ENCODE results near the gene ATP6V1B1.

Gene ATP6V1B1

DNA sequence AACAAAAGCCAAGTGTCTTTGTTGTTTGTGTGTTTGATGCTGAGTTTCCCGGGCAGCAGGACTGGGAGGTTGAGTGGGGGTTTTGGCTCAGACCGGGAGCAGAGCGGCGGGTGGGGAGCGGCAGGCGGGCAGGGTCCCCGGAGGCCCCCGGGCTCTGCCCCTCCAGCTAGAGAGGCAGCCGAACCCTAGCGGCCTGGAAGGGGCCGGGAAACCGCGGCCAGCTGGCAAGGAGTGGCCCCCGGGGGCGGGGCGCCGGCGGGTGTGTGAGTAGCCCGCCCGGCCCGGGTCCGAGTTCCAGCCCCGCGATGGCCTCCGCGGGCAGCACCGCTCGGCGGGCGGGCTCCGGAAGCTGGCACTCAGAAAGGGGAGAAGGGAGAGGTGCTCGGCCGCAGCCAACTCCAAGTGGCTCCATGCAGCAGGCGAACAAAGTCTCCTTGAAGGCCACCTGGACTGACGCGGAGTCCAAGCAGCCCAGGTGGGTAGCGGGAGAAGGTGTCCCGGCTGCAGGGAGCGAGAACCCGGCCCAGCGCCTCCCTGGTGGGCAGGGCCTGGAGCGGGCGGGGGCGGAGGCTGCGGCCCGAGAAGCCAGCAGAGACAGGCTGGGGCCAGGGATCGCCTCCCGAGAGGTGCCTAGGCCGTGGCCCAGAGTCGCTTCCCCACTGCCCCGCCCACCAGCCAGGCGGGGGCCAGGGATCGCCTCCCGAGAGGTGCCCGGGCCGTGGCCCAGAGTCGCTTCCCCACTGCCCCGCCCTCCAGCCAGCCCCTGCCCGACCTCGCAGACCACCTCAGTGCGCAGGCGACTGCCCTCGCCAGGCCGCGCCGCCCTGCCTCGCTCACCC is 42.9 kb downstream of the ATP6V1B1 start, which contains the start of gene ANKRD53:
TSS of gene ANKRD53 (plus strand) at position 290 of the 839 bp plus-strand sequence. CDS start at position 306, 16 bp downstream.
- no peak for DNase-seq

DNA sequence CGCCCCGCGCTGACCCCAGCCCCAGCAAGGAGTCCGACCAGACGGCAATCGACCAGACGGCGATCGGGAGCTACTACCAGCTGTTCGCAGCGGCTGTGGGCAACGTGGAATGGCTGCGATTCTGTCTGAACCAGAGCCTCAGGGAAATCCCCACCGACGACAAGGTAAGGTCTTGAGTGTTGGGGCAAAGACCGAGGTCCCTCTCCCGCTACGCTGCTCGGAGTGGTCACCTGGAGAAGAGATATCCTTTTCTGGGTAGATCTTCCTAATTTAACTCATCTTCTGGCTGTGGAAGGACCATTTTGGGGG is 43.4 kb downstream of the ATP6V1B1 start:
- DNase-seq: no peak

DNA sequence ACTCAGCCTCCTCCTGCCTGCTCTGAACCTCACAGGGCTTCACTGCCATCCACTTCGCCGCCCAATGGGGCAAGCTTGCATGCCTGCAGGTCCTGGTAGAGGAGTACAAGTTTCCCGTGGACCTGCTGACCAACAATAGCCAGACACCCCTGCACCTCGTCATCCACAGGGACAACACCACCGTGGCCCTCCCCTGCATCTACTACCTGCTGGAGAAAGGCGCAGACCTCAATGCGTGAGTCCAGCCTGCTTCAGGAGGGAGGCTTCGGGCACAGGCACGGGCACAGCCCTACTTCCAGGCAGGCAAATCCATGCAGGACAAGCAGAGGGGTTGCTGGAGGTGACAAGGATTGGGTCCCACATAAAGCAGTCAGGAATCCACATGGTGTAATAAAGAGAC is 43.9 kb downstream of the ATP6V1B1 start:
- DNase-seq: no peak

DNA sequence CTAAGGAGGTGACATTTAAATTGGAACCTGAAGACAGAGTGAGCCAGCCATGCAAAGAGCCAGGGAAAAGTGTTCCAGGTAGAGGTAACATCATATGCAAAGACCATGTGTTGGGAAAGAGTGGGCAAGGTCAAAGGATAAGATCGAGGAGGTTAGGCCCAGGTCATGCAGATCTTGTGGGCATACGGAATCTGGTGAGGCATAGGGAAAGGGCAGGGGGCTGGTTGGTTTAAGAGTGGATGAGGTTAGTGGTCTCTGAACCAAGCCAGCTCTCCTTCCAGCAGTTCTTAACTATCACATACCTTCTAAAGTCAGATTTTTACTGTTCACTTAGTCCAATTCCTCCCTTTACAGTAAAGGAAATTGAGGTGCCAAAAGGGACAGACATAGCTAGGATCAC is 45.7 kb downstream of the ATP6V1B1 start:
- no peak for DNase-seq

DNA sequence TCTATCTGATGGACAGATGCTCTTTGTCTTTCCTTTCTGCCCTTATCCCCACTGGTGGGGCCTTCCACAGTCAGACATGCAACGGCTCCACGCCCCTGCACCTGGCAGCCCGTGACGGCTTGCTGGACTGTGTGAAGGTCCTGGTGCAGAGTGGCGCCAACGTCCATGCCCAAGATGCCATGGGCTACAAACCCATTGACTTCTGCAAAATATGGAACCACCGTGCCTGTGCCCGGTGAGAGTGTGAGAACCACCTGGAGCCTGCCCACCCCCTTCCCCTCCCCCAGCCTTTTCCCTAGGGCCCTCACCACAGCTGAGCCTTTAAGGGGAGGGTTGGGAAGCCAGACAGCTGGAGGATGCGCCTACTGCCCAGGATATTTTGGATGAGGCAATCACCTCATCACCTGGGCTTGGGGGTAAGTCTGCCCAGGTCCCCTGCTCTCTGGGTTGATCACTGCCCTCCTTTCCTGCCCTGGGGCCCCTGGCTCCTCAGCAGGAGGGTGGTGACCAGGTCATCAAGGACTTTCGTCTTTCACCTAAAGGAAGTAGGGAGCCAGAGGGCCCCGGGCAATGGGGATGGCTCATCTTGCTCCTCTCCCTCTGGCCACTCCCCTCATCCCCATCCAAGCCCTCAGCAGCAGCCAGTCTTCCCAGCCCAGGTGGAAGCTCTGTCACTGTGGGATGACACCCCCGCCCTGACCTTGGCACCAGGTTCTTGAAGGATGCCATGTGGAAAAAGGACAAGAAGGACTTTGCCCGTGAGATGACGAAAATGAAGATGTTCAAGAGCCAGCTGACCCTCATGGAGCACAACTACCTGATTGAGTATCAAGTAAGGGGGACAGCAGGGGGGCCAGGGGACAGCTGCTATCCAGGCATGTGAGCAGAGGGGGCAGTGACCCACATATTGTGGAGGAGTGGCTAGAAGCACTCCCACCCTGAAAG is 46.4 kb downstream of the ATP6V1B1 start:
- DNase-seq: no peak

DNA sequence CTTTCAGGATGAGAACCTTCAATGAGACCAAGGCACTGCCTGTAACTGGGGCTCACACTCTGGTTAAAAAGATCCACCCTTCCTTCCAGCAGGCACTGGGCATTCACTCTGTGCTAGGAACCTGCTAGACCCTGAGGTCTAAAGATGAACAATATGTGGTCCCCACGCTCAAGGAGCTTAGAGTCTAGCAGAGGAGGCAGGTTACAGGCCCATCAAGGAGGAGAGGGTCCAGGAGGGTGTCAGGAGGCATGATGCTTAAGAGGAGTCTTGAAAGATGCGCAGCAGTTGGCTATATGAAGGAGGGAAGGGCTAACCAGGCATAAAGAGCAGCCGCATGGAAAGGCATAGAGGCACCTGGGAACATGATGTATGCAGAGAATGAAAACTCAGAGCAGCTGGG is 47.3 kb downstream of the ATP6V1B1 start:
- DNase-seq: no peak

DNA sequence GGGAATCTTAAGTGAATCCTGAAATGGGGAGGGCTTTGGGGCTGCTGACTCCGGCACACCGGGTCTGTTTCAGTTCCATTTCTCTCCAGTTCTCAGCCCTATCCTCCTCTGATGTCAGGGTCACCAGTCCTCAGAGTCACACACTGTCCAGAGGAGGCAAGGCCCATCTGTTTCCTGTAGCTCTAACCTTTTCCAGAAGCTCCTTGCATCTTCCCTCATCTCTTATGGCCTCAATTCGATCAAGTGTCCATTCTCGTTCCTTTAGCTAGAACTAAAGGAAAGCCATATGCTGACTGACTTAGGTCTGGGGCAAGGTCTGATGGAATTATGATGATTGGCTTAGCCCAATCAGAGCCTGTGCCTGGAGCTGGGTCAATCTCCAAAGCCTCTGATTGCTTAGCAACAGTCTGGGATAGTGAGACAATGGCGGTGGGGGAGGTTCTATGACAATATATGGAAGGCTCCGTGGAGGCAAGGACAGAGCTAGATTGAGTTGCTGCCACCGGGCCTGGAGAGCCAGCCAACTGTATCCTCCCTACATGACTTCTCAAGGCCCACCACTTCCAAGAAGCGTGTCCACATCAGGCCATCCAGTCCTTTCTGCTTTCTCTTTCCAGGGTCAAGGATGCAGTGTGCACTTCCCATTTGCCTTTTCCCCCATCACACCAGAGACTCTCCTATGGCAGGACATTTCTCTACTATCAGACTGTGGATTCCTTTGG is 48.0 kb downstream of the ATP6V1B1 start:
- DNase-seq: no peak

DNA sequence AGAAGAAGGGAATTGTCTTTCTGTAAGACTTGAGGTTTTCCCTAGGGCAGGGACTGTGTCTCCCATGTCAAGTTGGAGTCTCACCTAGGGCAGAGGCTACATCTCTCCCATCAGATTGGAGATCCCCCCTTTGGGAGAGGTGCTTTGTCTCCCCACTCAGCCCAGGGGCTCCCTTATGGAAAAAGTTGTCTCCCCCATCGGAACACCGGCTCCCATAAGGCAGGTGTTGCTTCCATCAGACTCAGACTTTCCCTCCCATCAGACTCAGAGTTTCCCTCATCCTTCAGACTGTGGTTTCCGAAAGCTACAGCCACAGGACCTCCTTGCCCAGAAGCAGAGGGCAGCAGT is 48.5 kb downstream of the ATP6V1B1 start:
- DNase-seq: no peak

DNA sequence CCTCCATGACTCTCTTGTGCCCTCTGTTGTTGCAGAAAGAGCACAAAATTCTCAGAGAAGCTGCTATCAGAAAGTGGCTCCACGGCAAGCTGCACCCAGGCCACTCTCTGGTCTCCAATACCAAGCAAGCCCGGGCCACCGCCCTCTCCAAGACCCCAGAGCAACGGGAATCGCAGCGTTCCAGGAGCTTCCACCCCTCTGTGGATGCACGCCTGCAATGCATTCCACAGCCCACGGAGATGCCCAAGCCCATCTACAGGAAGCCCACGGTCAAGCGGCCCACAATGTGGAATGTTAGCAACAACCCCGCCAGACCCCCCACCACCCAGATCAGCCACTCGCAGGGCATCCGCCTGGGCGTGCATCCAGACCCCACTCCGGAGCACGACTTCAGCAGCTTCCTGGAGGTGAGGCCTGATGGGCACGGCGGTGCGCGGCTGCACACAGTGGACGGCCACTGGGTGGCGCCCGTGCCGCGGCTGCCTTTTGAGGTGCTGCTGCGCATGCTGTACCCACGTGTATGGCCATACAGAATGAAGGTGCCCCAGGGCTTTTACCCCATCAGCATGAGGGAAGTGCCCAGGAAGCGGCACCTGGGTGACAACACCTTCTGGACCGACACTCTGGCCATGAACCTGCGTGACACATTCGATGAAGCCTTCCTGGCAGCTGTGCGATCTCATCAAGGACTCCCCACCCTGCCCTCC is 49.0 kb downstream of the ATP6V1B1 start:
- DNase-seq: peak; percentile 77 to 79

DNA sequence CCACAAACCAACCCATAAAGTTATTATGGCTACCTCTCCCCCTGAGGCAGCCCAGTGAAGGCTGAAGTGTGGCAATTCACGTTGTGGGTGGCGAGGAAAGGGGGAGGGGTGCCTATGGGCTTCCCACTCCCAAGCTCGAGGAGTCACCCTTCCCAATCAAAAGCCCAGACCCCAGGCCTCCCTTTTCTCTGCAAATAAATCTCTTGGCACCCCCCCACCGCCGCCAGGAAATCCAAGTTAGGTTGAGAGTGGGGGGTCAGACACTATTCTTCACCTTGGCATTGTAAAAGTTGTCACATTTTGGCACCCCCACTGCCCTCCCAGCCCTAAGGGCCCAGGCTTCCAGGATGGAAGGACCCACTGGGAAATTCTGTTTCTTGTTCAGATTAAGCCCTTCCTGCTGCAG is 49.6 kb downstream of the ATP6V1B1 start:
- DNase-seq: no peak

DNA sequence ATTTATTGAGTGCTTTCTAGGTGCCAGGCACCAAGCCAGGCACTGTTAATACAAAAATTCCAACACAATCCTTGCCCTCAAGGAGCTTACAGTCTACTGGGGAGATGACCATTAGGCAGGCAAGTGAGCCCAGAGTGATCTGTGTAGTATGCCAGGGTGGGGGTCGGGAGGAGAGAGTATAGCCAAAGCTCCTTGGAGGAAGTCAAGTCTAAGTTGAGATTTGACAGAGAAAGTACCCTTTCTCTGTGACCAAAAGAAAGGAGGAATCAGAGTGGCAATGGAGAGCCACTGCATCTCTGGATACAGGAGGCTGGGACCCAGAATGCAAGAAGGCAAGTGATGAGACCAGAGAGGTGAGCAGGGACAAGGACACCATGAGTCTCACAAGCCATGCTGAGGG is 50.3 kb downstream of the ATP6V1B1 start:
- no peak for DNase-seq

DNA sequence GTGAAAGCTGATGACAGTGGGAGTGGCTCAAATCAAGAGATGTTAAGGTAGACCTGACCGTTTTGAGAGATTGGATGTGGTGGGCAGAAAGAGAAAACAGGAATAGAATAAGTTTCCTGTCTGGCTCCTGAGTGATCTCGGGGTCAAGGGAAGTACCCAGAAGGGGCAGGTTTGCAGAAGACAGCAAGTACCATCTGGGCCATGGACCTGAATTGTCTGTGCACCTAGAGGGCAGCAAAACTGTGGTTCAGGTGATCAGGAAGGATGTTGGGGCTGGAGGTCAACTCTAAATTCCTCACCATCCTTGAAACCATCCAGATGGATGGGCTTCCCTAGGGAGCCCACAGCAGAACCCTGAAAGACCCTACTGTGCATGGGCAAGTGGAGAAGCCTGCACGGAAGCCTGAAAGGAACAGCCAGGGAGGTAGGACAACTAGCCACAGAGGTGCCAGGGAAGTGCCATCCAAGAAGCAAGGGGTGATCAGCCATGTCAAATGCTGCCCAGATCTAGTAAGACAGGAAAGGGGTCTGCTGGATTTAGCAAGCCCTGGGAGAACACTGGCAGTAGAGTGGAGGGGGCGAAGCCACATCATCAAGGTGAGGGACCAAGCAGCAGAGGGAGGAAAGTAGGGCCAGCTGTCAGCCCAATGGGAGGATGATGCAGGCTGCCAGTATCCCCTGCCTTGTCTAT is 50.9 kb downstream of the ATP6V1B1 start:
- DNase-seq: no peak

DNA sequence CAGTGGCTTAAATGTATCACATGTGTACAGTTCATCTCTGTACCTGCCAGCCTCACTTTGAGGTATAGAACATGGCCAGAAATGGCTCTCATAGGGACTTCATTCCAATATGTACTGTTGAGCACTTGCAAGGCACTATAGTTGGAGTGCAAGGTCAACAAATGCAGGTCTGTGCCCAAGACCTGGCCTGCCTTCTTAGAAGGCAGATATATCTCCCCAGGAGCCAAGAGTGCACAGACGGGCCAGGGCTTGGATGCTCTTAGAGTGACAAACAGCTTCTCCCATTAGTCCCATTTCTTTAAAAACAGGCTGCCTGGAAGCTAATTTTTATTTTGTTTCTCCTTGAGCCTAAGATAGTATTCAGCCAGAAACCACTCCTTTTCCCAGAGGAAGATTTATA is 51.7 kb downstream of the ATP6V1B1 start:
- no peak for DNase-seq

DNA sequence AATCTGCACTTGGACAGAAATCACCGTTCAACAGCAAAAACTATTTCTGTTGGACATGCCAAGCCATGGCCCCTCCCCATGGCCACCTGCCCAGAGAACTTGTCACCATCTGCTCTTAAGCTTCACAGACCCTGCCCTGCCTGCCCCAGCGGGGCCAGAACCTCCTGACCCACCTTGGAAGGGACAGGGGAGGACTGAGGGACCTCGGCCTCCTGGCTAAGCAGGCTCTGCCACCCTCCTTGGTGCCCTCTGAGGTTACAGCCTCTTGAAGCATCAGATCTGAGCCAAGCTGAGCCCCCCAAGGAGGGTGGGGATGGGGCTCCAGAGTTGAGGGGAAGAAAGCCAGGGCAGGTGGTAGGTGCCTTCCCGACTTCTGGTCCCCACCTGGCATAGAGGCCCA is 52.5 kb downstream of the ATP6V1B1 start:
- no peak for DNase-seq

DNA sequence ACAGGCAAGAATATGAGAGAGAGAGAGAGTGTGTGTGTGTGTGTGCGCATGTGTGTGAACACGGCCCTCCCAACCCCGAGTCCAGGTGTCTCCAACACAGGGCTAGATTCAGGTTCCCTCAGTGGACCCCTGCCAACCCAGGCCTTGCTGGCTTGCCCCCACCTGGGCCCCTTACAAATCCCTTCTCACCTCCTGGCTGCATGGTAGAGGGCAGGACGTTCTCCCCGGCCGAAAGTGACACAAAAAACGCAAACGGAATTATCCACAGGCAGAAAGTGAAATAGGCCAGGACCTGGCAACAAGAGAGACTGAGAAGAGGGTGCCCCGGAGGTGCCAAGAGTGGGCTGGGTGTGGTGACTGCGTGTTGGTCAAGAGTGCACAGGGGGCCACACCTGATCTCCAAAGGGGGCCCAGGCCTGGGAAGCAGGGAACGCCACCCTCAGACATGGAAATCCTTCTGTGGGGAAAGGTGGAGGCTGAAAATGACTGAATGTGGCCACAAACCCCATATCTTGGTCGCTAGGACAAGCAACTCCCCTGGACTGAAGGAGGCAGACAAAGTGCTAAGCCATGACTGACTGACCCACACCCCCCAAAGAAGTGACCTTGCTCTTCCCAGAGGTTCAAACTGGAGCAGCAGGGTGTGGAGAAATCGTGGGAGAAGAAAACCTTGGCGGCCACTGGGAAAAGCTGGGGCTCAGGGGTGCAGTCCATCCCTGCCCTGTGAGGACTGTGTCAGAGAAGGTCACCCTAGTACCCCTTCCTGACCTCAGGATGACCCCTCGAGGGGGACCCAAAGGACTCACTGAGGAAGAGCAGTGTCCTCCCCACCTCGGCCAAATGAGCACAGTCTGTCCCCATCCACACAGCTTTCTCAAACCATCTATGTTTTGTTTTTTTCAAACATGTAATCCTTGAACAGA is 53.3 kb downstream of the ATP6V1B1 start:
- no peak for DNase-seq

DNA sequence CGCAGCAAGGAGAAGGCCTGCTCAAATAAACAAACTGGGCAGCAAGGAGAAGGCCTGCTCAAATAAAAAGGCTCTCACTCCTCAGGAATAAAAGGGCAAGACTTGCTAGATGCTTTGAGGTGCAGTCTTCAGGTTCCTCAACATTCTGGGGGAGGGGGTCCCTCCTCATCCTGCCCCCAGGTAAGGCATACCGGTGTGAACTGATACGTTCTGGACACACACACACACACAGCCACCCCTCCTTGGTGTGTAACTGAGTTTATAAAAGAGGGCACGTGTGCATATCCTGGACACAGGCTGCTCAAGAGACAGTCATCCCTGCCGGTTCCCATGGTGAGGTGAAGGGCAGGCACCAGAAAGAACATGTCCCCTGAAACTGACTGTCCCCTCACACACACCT is 54.5 kb downstream of the ATP6V1B1 start:
- DNase-seq: no peak

DNA sequence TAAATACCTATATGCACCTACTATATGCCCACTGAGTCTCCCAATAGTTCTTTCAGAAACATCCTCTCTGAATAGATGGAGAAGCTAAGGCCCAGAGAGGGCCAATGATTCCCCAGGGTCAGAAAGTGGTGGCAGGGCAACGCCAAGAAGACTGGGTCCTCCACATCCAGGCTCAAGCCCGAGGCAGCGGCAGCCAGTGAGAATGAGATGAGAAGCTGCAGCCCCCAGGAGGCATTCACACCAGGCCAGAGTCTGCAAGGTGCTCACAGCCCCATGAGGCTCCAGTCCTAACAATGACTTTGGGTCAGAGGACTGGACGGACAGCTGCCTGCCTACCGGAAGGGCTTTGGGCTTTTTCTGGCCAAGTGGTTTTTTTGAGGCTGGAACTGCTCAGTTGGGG is 55.4 kb downstream of the ATP6V1B1 start:
- DNase-seq: no peak

DNA sequence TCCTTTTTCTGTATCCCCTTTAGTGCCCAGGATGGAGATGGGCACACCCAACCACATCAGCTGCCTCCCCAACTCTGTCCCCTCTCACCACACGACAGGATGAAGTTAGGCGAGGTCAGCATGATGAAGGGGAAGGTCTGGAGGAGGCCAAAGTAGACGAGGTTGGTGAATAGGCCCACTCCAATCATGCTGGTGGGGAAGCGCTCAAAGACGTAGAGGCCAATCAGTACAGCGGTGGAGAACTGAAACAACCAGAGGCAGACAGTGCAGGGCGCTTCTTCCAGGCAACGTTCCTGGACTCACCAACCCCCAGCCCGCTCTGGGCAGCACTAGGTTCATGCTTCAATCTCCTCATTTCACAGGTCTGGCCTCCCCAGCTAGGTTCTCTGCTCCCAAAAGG is 56.0 kb downstream of the ATP6V1B1 start:
- no peak for DNase-seq

DNA sequence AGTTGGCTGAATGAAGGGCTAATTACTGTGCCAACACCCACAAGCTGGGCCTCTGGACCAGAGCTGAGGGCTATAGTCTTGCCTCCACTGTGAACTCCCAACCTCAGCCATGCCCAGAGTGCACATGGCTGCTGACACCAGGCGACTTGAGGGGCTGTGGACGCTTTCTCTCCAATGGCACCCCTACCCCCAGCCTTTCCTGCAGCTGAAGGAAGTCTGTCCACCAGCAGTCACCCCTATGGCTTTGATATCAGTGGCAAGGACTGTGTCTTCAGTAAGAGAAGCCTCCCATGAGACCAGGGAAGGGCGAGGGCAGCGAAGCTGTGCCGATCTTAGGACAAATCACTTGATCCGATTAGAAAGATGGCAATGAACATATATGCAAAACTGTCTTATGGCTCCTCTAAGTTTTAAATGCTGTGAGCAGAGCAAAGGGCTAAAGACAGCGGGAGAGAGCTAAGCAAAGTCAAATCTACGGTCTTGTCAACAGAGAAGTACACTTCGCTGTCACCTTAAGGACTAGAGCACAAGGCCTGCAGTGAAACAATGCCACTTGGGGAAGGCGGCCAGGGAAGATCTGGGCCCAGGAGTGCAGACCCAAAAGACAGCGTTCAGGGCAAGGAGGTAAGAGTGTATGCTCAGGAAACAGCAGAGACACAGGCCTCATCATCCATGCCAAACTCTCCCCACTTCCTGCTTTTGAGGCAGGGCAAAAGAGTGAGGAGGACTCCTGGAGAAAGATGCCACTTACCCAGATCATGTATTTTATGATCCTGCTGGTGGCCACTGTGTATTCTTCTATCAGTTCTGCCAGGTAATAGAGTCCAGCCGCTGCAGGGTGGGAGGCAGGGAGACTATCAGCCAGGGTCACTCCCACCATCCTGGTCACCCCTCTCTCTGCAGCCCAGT is 57.5 kb downstream of the ATP6V1B1 start:
- no peak for DNase-seq
